Esophagus squamous epithelium (tissue), 4 donors: Measurements from ENCODE around the gene TBX5.

Experiments used
- POLR2A ChIP-seq, 4 donors: fragments of 450-650 bp; IDR thresholded peaks; one replicate each; pipeline ENCODE4 v1.6.1; 2017; ENCODE audit warnings: antibody characterized with exemption in 4 of 4, mild to moderate bottlenecking in 4 of 4, moderate library complexity in 3 of 4
- TF ChIP-seq, protein P1 (sequence below), 6 experiments: fragments of 450-650 bp in 4 of 6; fragments of 200-600 bp in 2 of 6; sonication (generic) in 2 of 6; IDR thresholded peaks; one replicate each; pipeline ENCODE4 v1.5.1; 2016 to 2019; ENCODE audit warnings: antibody characterized with exemption in 6 of 6, mild to moderate bottlenecking in 4 of 6, moderate library complexity in 4 of 6

- TF ChIP-seq, protein P1, sequence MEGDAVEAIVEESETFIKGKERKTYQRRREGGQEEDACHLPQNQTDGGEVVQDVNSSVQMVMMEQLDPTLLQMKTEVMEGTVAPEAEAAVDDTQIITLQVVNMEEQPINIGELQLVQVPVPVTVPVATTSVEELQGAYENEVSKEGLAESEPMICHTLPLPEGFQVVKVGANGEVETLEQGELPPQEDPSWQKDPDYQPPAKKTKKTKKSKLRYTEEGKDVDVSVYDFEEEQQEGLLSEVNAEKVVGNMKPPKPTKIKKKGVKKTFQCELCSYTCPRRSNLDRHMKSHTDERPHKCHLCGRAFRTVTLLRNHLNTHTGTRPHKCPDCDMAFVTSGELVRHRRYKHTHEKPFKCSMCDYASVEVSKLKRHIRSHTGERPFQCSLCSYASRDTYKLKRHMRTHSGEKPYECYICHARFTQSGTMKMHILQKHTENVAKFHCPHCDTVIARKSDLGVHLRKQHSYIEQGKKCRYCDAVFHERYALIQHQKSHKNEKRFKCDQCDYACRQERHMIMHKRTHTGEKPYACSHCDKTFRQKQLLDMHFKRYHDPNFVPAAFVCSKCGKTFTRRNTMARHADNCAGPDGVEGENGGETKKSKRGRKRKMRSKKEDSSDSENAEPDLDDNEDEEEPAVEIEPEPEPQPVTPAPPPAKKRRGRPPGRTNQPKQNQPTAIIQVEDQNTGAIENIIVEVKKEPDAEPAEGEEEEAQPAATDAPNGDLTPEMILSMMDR (IDR thresholded peaks at IDR 0.05), result no peak
- no peak for TF ChIP-seq POLR2A (IDR thresholded peaks at IDR 0.05)
Observed at GRCh38 chr12:114391088-114391487, 14.9 kb downstream of the TBX5 start.
